Measurements from ENCODE around the gene CAND1. TPM values are rescaled to one million over a fixed set of nuclear protein-coding genes. Genes with fewer than 3 reads are reported as not detected.

CAND1 gene
- total RNA-seq, 1 donor from 2014 or later, result 230 TPM

DNA sequence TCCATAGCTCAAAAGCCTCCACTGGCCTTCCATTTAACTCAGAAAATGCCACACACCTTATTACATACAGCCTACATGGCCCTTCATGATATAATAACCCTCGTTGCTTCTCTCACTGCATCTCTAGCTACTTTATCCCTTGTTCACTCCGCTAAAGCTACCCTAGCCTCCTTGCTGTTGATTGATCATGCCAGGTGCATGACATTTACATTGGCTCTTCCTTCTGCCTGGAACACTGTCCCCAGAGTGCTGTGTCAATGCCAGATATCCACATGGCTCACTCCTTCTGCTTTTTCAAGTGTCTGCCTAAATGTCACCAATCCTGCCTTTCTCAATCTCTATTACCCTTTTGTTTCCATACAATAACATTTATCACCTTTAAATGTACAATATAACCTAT, 58.3 kb downstream of the CAND1 start:
- no peaks in the 10 kb centered on the region for H3K4me1 Mint-ChIP-seq (ENCODE audit: low read depth)
- H3K4me3 Mint-ChIP-seq (ENCODE audit: low read depth), result no peak overlapping the region
- no peak overlapping the region for H3K27ac Mint-ChIP-seq

DNA sequence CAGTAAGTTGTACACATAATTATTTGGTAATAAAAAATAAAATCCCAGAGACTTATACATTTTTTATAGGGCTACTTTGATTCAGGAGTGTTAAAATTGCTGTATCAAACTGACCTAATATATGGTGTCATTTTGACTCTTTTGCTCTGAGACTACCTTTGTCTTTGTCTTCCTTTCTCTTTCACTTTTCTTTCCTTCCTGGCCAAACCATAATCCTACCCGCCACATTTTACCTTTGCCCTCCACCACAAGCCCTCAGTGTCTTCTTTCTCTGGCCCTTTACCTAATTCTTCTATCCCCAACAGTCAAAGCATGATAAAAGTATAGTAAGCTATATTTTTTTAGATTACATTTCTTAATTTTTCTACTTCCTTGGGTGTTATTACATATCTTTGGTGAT, 62.0 kb downstream of the CAND1 start:
- Mint-ChIP-seq H3K4me1 (ENCODE audit: low read depth) (no peaks in the 10 kb centered on the region), H3K9me3 (ENCODE audit: low read depth) (peaks cover 6% of the 10 kb centered on the region), H3K27ac (no peak overlapping the region), H3K4me3 (ENCODE audit: low read depth) (no peak overlapping the region), H3K36me3 (ENCODE audit: insufficient read depth) (no peaks in the 10 kb centered on the region), H3K27me3 (no peaks in the 10 kb centered on the region)
- TF ChIP-seq, protein P1, sequence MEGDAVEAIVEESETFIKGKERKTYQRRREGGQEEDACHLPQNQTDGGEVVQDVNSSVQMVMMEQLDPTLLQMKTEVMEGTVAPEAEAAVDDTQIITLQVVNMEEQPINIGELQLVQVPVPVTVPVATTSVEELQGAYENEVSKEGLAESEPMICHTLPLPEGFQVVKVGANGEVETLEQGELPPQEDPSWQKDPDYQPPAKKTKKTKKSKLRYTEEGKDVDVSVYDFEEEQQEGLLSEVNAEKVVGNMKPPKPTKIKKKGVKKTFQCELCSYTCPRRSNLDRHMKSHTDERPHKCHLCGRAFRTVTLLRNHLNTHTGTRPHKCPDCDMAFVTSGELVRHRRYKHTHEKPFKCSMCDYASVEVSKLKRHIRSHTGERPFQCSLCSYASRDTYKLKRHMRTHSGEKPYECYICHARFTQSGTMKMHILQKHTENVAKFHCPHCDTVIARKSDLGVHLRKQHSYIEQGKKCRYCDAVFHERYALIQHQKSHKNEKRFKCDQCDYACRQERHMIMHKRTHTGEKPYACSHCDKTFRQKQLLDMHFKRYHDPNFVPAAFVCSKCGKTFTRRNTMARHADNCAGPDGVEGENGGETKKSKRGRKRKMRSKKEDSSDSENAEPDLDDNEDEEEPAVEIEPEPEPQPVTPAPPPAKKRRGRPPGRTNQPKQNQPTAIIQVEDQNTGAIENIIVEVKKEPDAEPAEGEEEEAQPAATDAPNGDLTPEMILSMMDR (IDR thresholded peaks at IDR 0.05; ENCODE audit: unreplicated experiment), result no peak
- no peak for DNase-seq (ENCODE audit: low spot score, unreplicated experiment)

More for the DNA sequence above, 58.3 kb downstream of the CAND1 start:
- TF ChIP-seq, protein P1 (IDR thresholded peaks at IDR 0.05; ENCODE audit: unreplicated experiment), result no peak
- peaks cover 17% of the 10 kb centered on the region for H3K9me3 Mint-ChIP-seq (ENCODE audit: low read depth)
- peaks cover 5% of the 10 kb centered on the region for H3K36me3 Mint-ChIP-seq (ENCODE audit: insufficient read depth)
- H3K27me3 Mint-ChIP-seq, result no peaks in the 10 kb centered on the region
- no peak for DNase-seq (ENCODE audit: low spot score, unreplicated experiment)

DNA sequence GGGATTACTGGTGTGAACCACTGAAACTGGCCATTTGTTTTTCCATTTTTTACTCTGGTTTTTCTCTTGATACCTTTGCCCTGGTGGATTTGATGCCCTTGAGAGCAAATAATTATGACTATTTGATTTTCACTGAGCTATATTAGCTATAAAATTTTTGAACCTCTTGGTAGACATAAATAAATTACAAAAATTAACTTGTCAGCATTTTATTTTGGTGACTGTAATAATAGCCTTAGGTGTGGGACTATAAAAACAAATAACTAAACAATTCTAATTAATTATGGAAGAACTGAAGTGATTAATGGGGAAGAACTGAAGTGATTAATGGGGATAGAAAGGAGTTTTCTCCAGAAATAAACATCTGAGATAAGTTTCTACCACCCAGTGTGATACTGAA, 62.7 kb downstream of the CAND1 start:
- TF ChIP-seq, protein P1 (IDR thresholded peaks at IDR 0.05; ENCODE audit: unreplicated experiment), result no peak

DNA sequence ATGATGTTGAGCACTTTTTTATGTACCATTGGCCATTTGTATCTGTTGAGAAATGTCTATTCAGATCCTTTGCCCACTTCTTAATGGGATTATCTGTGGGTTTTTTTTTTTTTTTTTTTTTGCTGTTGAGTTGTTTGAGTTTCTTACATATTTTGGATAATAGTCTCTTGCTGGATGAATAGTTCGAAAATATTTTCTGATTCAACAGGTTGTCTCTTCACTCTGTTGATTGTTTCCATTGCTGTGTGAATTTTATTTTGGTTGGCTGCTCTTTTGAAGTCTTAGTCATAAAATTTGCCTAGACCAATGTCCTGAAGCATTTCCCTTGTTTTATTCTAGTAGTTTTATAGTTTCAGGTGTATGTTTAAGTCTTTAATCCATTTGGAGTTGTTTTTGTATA, 64.5 kb downstream of the CAND1 start:
- Mint-ChIP-seq H3K36me3 (ENCODE audit: insufficient read depth) (peaks cover 2% of the 10 kb centered on the region), H3K9me3 (ENCODE audit: low read depth) (peaks cover 18% of the 10 kb centered on the region)
- TF ChIP-seq, protein P1 (IDR thresholded peaks at IDR 0.05; ENCODE audit: unreplicated experiment), result no peak

More for the DNA sequence above, 62.7 kb downstream of the CAND1 start:
- Mint-ChIP-seq H3K27ac (no peak overlapping the region), H3K27me3 (no peaks in the 10 kb centered on the region), H3K4me1 (ENCODE audit: low read depth) (no peaks in the 10 kb centered on the region), H3K9me3 (ENCODE audit: low read depth) (peaks cover 10% of the 10 kb centered on the region), H3K4me3 (ENCODE audit: low read depth) (no peak overlapping the region), H3K36me3 (ENCODE audit: insufficient read depth) (no peaks in the 10 kb centered on the region)
- DNase-seq (ENCODE audit: low spot score, unreplicated experiment), result no peak

DNA sequence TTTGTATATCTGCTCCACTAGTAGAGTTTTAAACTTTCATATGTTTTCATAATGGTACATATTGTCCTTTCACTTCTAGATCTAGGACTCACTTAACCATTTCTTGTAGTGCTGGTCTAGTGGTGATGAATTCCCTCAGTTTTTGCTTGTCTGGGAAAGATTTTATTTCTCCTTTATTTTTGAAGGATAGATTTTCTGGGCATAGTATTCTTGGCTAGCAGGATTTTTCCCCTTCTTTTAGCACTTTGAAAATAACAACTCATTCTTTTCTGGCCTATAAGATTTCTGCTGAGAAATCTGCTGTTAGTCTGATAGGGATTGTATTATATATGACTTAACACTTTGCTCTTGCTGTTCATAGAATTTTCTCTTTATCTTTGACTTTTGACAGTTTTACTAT, 69.3 kb downstream of the CAND1 start:
- DNase-seq (ENCODE audit: low spot score, unreplicated experiment), result no peak
- no peak overlapping the region for H3K4me3 Mint-ChIP-seq (ENCODE audit: low read depth)
- H3K36me3 Mint-ChIP-seq (ENCODE audit: insufficient read depth), result peaks cover 6% of the 10 kb centered on the region
- H3K9me3 Mint-ChIP-seq (ENCODE audit: low read depth), result peaks cover 41% of the 10 kb centered on the region
- no peaks in the 10 kb centered on the region for H3K27me3 Mint-ChIP-seq
- H3K4me1 Mint-ChIP-seq (ENCODE audit: low read depth), result no peaks in the 10 kb centered on the region
- no peak overlapping the region for H3K27ac Mint-ChIP-seq
- TF ChIP-seq, protein P1 (IDR thresholded peaks at IDR 0.05; ENCODE audit: unreplicated experiment), result no peak

More for the DNA sequence above, 64.5 kb downstream of the CAND1 start:
- DNase-seq (ENCODE audit: low spot score, unreplicated experiment), result no peak
- Mint-ChIP-seq H3K4me3 (ENCODE audit: low read depth) (no peak overlapping the region), H3K27me3 (no peaks in the 10 kb centered on the region), H3K27ac (no peak overlapping the region), H3K4me1 (ENCODE audit: low read depth) (no peaks in the 10 kb centered on the region)
